Esophagus squamous epithelium (tissue), 4 donors: ENCODE results near the gene TCERG1L.

Experiments
- POLR2A ChIP-seq, 4 donors: fragments of 450-650 bp; IDR thresholded peaks; one replicate each; pipeline ENCODE4 v1.6.1; 2017; ENCODE audit warnings: antibody characterized with exemption in 4 of 4, mild to moderate bottlenecking in 4 of 4, moderate library complexity in 3 of 4
- TF ChIP-seq, protein P1 (sequence below), 6 experiments: fragments of 450-650 bp in 4 of 6; fragments of 200-600 bp in 2 of 6; sonication (generic) in 2 of 6; IDR thresholded peaks; one replicate each; pipeline ENCODE4 v1.5.1; 2016 to 2019; ENCODE audit warnings: antibody characterized with exemption in 6 of 6, mild to moderate bottlenecking in 4 of 6, moderate library complexity in 4 of 6

DNA sequence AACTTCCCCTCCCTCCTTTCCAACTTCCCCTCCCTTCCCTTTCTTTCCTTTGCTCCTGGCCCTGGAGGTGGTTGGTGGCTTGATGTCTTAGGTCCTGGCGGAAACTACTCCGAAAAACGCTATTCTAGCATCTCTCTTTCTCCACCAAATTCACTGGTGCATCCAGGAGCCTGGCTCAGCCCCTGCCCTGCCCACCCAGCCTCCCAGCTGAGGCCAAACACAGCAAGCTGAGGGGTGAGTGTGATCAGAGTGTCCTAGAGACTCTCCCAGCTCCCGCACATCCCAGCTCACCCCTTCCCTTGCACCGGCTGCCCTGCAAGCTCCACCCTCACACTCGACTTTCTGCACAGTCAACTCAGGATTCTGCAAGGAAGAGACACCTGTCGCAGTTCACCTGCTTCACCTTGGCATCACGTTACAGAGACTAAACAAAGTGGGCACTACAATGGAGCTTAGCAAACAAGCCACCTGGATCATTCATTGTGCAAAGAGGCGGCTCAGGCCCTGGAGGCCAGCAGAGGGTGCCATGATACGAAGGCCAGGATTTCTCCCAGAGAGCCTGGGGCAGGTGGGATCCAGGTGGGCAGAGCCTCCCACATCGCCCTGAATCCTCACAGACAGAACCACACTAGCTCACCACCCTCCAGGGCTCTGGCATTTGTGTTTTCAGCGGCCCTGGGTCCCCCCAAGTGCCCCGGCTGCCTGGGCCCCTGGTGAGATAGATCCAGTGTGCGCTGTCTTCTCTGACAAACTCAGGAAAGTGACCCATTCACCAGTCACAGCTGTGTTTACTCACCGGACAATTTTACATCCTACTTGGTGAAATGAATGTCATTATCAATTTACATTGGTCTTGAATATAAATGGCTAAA is 169.6 kb downstream of the TCERG1L start:
- TF ChIP-seq, protein P1, sequence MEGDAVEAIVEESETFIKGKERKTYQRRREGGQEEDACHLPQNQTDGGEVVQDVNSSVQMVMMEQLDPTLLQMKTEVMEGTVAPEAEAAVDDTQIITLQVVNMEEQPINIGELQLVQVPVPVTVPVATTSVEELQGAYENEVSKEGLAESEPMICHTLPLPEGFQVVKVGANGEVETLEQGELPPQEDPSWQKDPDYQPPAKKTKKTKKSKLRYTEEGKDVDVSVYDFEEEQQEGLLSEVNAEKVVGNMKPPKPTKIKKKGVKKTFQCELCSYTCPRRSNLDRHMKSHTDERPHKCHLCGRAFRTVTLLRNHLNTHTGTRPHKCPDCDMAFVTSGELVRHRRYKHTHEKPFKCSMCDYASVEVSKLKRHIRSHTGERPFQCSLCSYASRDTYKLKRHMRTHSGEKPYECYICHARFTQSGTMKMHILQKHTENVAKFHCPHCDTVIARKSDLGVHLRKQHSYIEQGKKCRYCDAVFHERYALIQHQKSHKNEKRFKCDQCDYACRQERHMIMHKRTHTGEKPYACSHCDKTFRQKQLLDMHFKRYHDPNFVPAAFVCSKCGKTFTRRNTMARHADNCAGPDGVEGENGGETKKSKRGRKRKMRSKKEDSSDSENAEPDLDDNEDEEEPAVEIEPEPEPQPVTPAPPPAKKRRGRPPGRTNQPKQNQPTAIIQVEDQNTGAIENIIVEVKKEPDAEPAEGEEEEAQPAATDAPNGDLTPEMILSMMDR (IDR thresholded peaks at IDR 0.05) = no peak
- TF ChIP-seq POLR2A (IDR thresholded peaks at IDR 0.05) = no peak
